ENCODE results near the gene PVRIG. TPM values are rescaled to one million over a fixed set of nuclear protein-coding genes. Genes with fewer than 3 reads are reported as not detected.
"Not testable (repeated sequence)": the region's sequence is repeated elsewhere in the genome, so short reads cannot be mapped to it uniquely, and the experiment has no call there.

PVRIG gene
- polyA plus RNA-seq (ENCODE audit: insufficient read length), result 10.1 TPM

DNA sequence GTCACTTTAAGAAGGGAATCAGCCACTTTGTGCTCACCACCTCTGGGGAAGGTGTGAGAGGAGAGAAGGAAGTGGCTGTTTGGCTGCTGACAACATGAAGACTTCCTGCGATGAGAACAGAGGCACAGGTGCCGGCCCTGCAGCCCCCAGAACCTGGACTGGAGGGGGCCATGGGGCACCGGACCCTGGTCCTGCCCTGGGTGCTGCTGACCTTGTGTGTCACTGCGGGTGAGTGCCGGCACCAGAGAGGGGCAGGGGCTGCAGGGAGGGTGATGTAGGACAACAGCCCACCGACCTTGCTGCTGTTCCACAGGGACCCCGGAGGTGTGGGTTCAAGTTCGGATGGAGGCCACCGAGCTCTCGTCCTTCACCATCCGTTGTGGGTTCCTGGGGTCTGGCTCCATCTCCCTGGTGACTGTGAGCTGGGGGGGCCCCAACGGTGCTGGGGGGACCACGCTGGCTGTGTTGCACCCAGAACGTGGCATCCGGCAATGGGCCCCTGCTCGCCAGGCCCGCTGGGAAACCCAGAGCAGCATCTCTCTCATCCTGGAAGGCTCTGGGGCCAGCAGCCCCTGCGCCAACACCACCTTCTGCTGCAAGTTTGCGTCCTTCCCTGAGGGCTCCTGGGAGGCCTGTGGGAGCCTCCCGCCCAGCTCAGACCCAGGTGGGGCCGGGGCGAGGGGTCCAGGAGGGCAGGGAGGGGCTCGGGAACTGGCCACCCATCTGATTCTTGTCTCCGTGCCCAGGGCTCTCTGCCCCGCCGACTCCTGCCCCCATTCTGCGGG is at the start of gene PVRIG:
Gene PVRIG, plus strand, starts transcription at position 149 of the 785 bp plus-strand sequence. Its CDS starts 22 bp downstream, at position 171.
- DNase-seq, result not testable (repeated sequence)

DNA sequence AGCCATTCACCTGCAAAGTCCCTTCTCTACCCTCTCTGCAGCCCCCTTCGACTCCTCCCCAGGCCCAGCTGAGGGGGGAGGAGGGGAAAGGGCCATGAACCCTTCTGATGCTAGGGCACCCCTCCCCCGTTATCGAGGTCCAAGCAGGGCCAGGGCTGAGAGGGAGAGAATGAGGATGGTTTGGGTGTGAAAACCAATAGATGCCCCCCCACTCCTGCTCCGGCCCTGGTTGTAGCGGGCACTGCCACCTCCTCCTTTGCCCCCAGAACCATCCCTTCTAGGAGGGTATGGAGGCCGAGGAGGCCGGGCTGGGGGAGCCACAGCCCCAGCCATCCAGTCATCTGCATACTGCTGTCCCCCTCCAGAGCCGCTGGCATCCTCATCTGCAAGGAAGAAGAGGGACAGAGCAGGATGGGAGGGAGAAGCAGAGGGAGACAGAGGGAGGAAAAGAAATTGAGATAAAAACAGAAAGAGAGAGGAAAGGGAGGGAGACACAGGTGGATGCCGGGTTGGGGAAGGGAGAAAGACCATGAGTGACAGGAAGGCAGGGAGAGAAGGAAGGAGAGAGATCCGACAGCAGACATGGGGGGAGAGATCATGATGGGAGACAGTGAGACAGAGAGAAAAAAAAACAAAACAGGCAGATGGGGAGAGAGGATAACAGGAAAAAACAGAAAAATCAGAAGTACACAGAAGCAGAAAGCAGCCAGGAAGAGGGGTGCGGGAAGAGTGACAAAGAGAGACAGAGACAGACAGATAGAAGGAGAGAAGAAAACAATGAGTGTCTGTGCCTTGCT is 49.5 kb upstream of the PVRIG start:
- DNase-seq, result no peak

DNA sequence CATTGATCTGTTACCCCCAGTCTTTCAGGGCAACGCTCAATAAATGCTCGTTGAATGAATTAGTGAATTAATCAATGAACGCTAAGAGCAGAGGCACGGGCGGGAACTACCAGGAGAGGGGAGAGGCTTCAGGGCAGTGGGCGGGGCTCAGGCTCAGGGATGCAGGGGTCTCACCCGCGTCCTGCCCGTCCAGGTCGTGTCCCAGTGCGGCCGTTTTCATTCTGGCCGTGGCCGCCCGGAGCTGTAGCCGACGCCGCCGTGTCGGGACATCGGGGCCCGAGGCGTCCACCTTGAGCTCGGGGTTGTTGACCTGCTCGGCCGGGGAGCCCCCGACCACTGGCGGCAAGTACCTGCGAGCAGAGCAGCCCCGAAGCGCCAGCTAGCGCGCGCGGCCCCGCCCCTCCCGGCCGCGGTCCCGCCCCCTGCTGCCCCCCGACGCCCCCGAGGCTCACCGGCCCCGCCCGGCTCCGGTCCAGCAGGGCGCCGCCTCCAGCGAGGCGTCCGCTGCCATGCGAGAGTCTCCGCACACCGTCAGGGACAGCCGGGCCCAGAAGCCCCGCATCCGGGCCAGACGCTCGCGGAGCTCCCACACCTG is 48.6 kb upstream of the PVRIG start:
- no peak for DNase-seq

DNA sequence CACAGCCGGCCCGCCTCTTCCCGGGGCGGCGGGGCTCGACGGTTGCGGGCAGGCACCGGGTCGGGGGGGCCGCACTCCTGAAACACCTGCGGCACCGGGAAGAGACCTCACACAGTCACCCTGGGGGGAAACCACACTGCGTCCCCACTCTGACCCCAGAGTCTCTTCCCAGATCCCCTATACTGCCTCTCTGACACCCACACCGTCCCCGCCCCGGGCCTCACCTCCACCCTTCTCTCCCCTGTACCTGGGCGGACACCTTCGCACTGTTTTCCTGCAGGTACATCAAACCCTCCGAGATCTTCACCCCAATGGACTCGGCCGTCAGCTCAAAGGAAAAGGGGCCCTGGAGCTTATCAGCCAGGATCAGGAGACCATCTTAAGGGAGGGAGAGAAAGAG is 47.9 kb upstream of the PVRIG start:
- DNase-seq, result no peak

DNA sequence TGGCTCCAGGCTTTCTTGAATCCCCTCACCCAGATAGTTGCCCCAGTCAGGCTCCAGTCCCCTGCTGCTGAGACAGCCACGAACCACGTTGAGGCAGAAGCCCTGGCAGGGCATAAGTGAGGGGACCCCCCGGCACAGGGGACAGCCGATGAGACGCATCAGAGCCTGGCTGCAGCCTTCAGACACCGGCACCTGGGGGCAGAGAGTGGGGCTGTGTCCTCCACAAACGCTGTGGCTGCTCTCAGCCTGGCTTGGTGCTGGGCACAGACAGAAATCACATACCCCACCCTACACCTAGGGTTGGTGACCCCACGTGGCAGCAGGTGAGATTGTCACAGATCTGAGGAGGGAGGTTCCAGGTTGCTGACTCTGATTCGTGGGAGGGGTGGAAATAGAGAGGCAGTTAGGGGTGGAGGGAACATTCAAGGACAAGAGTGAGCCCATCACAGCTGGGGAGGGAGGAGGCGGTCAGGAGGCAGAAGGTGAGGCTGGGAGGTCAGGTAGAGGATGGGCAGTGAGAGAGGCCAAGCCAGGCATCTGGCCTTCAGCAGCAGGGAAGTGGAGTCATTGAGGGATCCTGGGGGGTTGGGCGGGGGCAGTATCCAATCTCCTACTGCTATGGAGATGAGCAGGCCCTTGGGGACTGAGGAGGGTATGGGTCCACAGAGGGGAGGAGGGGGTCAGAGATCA is 45.8 kb upstream of the PVRIG start:
- DNase-seq, result no peak

DNA sequence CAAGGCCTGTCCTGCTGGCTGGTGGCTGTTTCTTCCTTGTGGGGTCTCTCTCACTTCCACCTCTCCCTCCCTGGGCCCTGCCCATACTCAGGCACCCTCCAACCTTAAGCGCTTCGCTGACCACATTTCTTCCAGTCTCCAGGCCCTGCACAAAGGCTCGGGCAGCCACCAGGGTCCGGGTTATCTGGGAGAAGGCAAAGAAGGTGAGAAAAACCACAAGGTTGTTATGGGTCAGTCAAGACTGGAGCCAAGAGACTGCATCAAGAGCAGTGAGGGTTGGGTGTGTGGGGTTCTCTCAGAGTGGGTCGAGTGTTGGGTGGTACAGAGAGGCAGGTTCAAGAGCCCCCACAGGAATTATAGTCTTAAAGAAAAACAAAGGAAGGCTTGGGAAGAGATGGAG is 45.2 kb upstream of the PVRIG start:
- no peak for DNase-seq

DNA sequence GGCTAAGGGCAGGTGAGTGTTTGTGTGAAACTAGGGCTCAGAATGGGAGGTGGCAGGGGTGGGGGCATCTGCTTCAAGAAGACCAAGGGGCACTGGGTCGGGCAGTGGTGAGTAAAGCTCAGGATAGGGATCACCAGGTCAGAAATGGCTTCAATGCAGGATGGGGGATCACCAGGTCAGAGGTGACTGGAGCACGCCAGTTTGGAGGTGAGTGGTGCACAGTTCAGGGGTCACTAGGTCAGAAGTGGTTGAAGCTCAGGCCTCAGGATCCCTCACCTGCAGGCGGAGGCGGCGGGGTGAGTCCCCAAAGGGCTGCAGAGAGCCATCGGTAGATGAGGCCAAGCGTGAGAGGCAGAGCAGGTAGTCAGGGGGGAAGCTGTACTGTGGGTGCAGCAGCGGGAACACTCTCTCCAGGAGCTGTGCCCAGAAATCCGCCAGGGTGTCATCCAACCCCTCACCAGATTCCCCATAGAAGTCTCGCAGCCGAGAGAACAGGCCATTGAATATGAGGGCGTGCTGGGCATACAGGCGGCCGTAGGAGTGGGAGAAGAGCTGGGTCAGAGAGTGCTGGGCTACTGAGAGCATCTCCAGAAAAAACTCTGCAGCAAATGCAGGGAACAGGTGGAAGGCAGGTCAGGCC is 44.3 kb upstream of the PVRIG start:
- no peak for DNase-seq

DNA sequence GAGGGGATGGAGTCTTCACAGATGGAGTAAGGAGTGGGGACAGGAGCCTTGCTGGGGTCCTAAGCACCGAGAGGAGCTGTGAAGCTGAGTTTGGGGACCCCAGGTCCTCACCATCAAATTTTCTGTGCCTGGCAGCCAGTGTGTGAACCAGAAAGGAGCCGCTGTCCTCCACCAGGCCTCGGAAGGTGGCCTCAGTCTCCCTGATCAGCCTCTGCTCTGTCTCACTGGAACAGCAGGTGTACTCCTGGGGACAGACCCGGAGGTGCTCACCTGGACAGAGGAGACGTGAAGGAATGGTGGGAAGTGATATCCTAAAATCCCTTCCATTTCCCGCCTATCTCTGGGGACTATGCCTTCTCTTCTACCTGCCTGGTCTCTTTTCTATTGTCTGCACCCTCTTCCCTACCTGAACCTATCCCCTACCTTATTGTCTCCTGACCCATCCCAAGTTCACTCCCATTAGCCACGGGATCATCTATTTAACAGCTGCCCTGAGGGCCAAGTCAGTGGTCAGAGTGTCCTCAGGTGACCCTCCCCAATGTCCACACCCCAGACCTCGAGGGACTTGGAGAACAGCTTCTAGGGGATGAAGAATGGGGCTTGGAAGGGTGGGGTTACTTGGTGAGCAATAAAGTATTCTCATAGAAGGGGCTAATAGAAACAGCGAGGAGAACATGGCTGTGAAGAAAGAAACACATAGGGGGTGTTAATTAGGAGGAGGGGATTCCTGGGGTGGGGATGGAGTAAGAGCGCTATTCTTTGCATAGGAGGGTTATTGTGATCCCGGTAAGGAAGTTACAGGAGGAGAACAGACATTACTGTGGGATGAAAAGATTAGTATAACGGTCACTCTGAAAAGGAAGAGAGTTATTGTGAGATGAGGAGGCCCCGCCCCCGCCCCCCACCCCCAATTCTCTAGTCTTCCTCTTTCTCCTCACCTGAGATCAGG is 43.4 kb upstream of the PVRIG start:
- no peak for DNase-seq

DNA sequence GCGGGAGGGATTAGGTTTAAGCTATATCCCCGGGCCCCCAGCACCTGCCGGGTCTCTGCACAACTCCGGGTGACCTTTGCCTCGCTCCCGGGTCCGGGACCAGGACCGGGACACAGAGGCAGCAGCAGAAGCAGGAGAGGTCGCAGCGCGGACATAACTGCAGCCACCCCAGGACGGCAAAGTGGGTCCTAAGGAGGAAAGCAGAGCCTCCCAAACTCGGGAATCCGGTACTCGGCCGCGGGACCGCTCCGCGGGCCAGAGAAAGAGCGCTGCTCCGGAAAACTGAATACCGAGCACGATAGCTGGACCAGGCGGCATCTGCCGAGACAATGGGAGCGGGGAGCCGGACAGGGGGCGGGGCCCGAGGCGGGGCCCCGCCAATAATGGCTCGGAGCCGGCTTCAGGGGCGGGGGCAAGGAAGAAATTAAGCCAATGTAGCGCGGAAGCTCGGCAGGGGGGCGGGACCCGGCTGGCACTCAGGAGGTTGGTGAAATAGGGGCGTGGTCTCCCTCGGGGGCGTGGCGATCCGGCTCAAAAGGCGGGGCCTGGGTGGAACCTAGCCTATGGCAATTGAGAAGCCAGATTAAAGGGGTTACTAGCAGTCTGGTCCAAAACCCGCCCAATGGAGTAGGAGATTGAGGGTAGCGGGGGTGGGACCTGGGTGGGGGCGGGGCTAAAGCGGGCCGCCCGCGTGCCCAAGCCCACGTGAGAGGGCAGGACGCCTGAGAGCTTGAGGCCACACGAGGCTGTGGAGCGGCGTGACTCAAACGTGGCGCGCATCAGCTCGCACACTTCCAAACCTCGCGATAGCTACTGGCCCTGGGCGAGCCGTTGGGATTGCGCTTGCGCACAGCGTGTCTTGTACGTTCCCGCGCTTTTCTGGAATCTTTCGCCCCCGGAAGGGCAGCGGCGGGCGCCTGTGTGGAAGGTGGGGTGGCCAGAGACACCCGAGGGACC is 42.4 kb upstream of the PVRIG start, which contains the start of the genes GPC2 and STAG3:
Gene GPC2, minus strand, starts transcription at position 337 of the 957 bp plus-strand sequence. Its CDS starts 182 bp downstream, at position 155.
Gene STAG3, plus strand, starts transcription at position 874 of the 957 bp plus-strand sequence. CDS start 2,639 bp downstream, outside the sequence.
- DNase-seq, result peak; percentile 92

DNA sequence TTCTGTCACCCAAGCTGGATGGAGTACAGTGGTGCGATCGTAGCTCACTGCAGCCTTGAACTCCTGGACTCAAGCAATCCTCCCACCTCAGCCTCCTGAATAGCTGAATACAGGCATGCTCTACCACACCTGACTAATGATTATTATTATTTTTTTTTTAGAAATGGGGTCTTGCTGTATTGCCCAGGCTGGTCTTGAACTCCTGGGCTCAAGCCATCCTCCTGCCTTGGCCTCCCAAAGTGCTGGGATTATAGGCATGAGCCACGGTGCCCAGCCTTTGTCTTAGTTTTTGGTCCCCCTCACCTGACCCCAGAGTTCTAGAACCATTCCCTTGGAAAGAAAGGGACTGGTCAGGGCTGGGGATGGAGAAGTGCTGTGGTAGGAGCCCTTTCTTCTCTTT is 39.7 kb upstream of the PVRIG start:
- not testable (repeated sequence) for DNase-seq

DNA sequence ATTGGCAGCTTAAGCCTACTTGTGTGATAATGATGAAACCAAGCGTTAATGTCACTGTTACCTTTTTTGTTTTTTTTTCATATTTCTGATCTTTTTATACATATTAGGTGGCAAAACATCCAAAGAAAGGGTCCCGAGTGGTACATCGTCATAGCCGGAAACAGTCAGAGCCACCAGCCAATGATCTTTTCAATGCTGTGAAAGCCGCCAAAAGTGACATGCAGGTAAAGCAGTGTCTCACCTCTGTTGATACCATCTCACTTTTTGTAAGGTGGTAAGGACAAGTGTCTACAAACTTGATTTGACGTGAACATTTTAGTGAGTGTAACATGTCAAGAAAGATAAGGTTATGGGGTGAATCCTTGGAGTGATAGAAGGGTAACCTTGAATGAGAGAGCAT is 37.1 kb upstream of the PVRIG start:
- not testable (repeated sequence) for DNase-seq

DNA sequence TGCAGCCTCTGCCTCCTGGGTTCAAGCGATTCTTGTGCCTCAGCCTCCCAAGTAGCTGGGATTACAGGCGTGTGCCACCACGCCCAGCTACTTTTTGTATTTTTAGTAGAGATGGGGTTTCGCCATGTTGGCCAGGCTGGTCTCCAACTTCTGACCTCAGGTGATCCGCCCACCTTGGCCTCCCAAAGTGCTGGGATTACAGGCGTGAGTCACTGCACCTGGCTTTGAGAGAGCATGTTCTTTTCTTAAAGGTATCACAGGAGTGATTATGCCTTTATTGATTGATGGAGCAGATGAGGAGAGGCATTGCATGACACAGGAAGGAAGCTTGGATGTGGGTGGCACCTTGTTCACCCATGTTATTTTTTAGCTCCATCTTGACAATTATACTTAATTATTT is 36.7 kb upstream of the PVRIG start:
- DNase-seq, result not testable (repeated sequence)

DNA sequence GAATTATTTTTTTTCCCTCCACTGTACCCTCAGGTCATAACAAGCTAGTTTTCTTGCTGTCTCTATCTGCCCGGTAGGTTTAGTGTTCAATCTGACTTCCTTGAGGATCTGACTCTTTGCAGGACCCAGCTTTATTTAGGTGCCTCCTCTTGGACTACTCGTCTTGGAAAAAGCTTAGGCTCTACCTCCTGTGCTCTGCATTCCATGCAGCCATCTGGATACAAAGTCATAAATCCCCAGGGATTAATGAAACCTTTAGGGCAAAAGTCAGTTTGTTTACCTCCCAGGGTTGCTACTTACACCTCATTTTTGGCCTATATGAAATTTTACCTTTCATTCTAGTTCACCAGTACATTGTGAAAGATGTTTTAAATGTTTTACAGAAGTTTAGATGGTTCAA is 34.0 kb upstream of the PVRIG start:
- DNase-seq, result no peak

DNA sequence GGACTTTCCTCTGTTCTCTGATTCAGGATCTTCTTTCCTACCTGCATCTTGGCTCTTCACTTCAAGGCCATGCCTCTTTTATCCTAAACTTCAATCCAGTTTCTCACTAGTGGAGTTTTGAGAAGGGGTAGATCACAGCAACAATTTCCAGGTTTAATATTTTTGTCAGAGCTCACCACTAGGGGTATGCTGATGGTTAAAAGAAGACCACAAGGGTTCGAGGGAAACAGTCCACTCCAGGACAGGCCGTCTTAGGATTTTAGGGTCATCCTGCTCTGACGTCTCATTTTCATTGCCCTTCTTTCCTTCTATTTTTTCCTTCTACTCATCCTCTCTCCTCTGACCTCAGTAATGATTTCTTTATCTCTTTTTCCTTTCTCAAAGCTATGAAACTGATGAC is 30.7 kb upstream of the PVRIG start:
- DNase-seq, result no peak

DNA sequence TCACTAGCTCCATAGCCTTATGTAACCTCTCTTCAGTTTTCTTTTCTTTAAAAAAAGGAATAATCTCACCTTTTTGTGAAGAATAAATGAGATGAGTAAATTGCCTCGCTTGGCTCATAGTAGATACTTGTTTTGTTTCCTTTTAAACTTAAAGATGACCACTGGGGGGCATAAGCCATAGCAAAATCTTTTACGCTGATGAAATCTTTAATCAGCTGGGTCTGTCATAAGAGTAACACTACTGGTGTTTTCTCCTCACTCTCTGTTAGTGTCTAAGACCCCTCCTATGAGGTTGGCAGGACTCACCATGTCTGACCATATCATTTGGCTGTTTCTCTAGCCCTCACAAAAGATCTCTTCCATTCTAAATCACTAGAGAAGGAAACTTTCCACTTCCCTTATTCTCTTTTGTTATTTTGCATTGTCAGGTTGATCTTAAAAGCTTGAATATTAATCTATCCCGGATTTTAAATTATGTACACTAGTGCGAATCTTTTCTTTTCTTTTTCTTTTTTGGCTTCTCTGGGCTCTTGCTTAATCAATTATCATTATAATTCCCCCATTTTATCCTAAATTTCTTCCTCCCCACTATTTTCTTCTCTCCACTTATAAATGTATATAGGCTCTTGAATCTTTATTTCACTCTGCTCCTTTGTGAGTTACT is 29.6 kb upstream of the PVRIG start:
- peak; percentile 52 for DNase-seq

DNA sequence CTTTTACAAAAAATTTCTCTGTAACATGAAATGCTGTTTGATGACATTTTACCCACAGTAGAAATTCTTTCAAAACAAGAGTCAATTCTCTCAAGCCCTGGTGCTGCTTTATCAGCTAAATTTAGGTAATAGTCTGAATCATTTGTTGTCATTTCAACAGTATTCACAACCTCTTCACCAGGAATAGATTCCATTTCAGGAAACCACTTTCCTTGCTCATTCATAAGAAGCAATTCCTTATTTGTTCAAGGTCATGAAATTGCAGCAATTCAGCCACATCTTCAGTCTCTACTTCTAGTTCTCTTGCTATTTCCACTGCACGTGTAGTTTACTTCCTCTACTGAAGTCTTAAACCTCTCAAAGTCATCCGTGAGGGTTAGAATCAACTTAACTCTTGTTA is 28.0 kb upstream of the PVRIG start:
- no peak for DNase-seq

DNA sequence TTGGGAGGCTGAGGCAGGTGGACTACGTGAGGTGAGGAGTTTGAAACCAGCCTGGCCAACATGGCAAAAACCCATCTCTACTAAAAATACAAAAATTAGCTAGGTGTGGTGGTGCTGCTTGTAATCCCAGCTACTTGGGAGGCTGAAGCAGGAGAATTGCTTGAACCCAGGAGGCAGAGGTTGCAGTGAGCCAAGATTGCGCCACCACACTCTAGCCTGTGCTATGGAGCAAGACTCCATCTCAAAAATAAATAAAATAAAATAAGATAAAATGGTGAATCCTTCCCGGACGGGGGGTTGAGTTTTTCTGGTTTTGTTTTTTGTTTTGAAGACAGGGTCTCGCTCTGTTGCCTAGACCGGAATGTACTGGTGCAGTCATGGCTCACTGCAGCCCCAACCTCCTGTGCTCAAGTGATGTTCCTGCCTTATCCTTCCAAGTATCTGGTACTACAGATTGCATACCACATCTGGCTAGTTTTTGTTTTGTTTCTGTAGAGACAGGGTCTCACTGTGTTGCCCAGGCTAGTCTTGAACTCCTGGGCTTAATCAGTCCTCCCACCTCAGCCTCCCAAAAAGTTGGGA is 27.4 kb upstream of the PVRIG start:
- not testable (repeated sequence) for DNase-seq

DNA sequence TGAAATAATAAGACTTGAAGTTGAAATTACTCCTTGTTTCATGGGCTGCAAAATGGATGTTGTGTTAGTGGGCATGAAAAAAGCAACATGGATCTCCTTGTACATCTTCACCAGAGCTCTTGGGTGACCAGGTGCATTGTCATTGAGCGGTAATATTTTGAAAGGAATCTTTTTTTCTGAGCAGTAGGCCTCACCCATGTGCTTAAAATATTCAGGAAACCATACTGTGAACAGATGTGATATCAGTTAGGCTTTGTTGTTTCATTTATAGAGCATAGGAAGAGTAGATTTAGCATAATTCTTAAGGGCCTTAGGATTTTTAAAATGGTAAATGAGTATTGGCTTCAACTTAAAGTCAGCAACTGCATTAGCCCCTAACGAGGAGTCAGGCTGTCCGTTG is 26.8 kb upstream of the PVRIG start:
- DNase-seq, result no peak

DNA sequence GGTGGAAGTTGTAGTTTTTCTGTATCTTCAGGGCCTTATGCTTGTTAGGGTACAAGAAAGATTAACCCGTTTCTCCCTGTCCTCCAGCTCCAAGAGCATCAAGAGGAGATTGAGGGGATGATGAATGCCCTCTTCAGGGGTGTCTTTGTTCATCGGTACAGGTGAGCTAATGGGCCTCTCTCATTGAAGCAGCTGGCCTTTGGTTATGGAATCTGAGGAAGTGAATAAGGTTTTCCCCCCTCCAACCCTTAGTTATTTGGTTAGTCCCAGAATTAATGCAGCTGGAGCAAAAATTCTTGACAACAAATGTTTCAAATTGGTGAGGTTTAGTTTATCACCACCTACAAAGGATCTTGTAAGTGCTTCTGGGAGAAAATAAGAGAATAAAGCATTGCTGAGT is 24.5 kb upstream of the PVRIG start:
- no peak for DNase-seq
